ENCODE measurements around the gene MICB. TPM values are rescaled to one million over a fixed set of nuclear protein-coding genes. Genes with fewer than 3 reads are reported as not detected.

Gene MICB
- total and polyA plus RNA-seq, 9 donors = 0.48 to 10.6 (median 1.3) TPM

- Histone ChIP-seq H3K4me3 (no peak overlapping the region), H3K27ac (no peak overlapping the region), H3K27me3 (no peaks in the 10 kb centered on the region), H3K9me3 (no peaks in the 10 kb centered on the region), H3K4me1 (ENCODE audit: insufficient read depth) (no peaks in the 10 kb centered on the region), H3K36me3 (no peaks in the 10 kb centered on the region)
- WGBS, 3 donors = 96 to 97% (median 96%) methylated on average over 5 of the region's 5 CpGs
- no peak for TF ChIP-seq EP300 (IDR thresholded peaks at IDR 0.05)
- no peak for TF ChIP-seq POLR2A (IDR thresholded peaks at IDR 0.05)
- TF ChIP-seq, protein P1, sequence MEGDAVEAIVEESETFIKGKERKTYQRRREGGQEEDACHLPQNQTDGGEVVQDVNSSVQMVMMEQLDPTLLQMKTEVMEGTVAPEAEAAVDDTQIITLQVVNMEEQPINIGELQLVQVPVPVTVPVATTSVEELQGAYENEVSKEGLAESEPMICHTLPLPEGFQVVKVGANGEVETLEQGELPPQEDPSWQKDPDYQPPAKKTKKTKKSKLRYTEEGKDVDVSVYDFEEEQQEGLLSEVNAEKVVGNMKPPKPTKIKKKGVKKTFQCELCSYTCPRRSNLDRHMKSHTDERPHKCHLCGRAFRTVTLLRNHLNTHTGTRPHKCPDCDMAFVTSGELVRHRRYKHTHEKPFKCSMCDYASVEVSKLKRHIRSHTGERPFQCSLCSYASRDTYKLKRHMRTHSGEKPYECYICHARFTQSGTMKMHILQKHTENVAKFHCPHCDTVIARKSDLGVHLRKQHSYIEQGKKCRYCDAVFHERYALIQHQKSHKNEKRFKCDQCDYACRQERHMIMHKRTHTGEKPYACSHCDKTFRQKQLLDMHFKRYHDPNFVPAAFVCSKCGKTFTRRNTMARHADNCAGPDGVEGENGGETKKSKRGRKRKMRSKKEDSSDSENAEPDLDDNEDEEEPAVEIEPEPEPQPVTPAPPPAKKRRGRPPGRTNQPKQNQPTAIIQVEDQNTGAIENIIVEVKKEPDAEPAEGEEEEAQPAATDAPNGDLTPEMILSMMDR (IDR thresholded peaks at IDR 0.05) = no peak
- DNase-seq = no peak
- intact Hi-C loops (cut with DNase I) = no loop called here
These were observed 37.5 kb upstream of the MICB start for GRCh38 chr6:31460361-31461025.

DNA sequence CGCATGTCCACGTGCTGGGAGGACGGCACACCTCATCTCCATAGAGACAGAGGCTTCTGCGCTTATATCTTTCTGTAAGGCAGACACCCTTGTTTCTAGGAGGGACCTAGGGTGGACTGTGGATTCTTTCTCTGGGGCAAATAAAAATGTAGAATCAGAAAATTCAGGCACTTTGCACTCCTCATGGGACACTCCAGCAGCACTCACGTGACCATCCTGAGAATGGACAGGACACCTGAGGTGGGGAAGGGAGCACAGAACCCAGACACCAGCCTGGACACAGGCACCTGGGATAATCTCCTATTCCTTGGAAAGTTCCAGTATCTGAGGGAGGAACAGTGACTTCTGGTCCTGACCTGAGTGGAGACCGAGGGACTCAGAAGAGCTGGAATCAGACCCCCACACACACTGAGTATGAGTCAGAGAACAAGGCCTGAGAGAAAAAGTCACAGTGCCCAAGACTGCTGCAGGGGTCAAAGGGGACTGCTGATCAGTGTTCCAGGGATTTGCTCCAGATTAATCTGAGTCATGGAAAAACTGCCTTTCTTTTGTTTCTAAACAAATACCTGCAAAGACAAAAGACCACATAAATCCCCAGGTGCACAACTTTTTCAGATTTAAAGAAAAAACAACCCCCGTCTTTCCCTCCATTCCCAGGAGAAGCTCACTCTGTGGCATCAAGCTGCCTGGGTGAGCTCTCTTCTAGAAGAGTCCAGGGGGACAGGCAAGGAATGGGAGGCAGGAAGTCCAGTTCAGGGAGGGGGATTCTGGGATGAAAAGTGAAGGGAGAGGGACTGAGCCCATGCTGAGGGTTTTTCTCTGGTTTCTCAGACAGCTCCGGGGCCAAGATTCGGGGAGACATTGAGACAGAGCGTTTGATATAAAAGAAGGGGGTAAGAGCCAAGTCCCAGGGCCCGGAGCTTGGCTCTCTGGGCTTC lies 35.6 kb upstream of the MICB start:
- H3K9me3 ChIP-seq = no peaks in the 10 kb centered on the region
- H3K27ac ChIP-seq = peak overlapping the region in 1 of 2 donors; percentile 32
- no peak for TF ChIP-seq EP300 (IDR thresholded peaks at IDR 0.05)
- no peaks in the 10 kb centered on the region for H3K4me1 ChIP-seq (ENCODE audit: insufficient read depth)
- H3K27me3 ChIP-seq = no peaks in the 10 kb centered on the region
- intact Hi-C loops (cut with DNase I) = no loop called here
- no peaks in the 10 kb centered on the region for H3K36me3 ChIP-seq
- DNase-seq = no peak
- H3K4me3 ChIP-seq = peak overlapping the region; percentile 25
- 46 to 57% (median 52%) methylated on average over 11 of the region's 11 CpGs for WGBS, 3 donors

DNA sequence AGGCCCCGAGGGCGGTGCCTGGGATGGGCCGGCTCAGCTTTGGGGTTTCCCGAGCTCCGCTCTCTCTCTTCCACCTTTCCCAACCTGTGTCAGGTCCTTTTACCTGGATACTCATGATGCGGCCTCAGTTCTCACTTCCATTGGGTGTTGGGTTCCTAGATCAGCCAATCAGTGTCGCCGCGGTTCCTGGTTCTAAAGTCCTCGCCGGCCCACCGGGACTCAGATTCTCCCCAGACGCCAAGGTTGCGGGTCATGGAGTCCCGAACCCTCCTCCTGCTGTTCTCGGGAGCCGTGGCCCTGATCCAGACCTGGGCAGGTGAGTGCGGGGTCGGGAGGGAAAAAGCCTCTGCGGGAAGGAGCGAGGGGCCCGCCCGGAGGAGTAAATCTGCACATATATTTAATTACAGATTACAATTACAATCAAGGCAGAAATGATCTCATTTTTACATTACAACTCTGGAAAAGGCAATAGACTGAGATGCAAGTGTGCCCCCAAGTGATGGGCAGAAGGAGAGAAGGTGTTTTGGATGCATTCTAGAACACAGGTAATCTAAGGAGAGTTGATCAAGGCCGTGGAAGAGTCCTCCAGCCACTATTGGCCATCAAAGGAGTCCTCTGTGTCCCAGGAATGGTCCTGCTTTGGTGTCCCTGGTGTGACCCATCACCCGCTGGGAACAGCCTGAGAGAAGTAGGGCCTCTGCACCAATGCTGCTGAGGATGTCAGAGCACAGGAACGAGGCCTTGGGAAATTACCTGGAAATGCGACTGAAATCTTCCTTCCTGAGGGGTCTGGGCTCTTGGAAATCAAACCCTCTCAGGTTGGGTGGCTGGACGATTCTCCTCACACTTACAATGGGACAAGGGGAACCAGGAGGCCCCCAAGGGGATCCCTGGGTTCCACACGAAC lies 34.7 kb upstream of the MICB start:
- peak overlapping the region in 1 of 2 donors; percentile 32 for H3K27ac ChIP-seq
- WGBS, 3 donors = 20 to 24% (median 21%) methylated on average over 29 of the region's 29 CpGs
- H3K36me3 ChIP-seq = no peaks in the 10 kb centered on the region
- peak overlapping the region; percentile 25 for H3K4me3 ChIP-seq
- H3K4me1 ChIP-seq (ENCODE audit: insufficient read depth) = no peaks in the 10 kb centered on the region
- no peaks in the 10 kb centered on the region for H3K27me3 ChIP-seq
- peak; percentile 79 to 90 (median 81) for DNase-seq
- intact Hi-C loops (cut with DNase I) = no loop called here
- TF ChIP-seq POLR2A (IDR thresholded peaks at IDR 0.05) (peak; percentile 5), EP300 (IDR thresholded peaks at IDR 0.05) (no peak)
- TF ChIP-seq, protein P1 (IDR thresholded peaks at IDR 0.05) = no peak
- no peaks in the 10 kb centered on the region for H3K9me3 ChIP-seq

- 88 to 89% (median 89%) methylated on average over 7 of the region's 7 CpGs for WGBS, 3 donors
- no peak overlapping the region for H3K27ac ChIP-seq
- no peaks in the 10 kb centered on the region for H3K9me3 ChIP-seq
- no peaks in the 10 kb centered on the region for H3K27me3 ChIP-seq
- H3K4me1 ChIP-seq (ENCODE audit: insufficient read depth) = no peaks in the 10 kb centered on the region
- DNase-seq = no peak
- H3K36me3 ChIP-seq = no peaks in the 10 kb centered on the region
- intact Hi-C loops (cut with DNase I) = no loop called here
- TF ChIP-seq, protein P1 (IDR thresholded peaks at IDR 0.05) = no peak
- no peak for TF ChIP-seq EP300 (IDR thresholded peaks at IDR 0.05)
- TF ChIP-seq POLR2A (IDR thresholded peaks at IDR 0.05) = no peak
- H3K4me3 ChIP-seq = peak overlapping the region; percentile 13
These were observed 33.4 kb upstream of the MICB start for GRCh38 chr6:31464252-31465184.
